Hindlimb muscle (tissue), 1 donor: ENCODE measurements around the gene KRT75. TPM values are rescaled to one million over a fixed set of nuclear protein-coding genes. Genes with fewer than 3 reads are reported as not detected.
"Not testable (repeated sequence)": the region's sequence is repeated elsewhere in the genome, so short reads cannot be mapped to it uniquely, and the experiment has no call there.

Experiments used
- DNase-seq: peaks from one replicate; pipeline ENCODE4 v3.0.0-alpha.2; 2013
- polyA plus RNA-seq: library from polyadenylated mRNA; unstranded; fragments of 120-200 nt; gene quantifications from one replicate; pipeline ENCODE4 v1.2.1, GENCODE V29; 2013; ENCODE audit not compliant: insufficient read length

Gene KRT75
- polyA plus RNA-seq, 1 donor: not detected

DNA sequence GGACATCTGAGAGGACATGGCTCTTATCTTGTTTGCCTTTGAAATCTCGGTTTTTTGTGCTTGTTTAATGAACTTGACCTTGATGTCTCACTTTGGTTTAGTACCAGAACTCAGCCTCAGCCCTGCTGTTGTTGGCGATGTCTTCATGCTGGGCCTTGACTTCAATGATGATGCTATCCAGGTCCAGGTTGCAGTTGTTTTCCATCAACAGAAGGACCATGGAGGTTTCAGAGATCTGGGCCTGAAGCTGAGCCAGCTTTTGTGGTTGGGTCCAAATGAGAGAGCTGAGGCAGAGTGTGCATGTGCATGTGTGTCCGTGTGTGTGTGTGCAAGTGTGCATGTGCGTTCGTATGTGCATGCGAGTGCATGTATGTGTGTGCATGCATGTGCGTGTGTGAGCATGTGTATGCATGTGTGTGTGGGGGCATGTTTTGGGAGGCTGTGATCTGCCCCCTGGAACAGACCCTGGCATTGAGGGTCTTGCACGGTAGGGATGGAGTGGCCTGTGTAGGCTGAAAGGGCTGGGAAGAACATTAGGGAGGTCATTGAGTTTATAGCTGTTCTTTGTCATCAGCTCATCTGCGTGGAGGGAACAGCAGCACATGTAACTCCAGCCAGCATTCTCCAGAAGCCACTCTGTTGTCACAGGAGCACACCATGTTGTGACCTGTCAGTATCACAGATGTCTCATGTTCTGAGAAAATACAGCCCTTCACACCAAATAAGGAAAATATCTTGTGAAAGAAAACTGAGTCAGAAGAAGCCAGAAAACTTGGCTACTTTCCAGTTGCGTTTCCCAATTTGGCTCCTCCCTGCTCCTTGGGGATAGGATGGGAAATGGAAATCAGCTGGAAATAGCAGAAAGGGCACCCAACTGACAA lies 18.1 kb downstream of the KRT75 start:
- DNase-seq: peak; percentile 20

DNA sequence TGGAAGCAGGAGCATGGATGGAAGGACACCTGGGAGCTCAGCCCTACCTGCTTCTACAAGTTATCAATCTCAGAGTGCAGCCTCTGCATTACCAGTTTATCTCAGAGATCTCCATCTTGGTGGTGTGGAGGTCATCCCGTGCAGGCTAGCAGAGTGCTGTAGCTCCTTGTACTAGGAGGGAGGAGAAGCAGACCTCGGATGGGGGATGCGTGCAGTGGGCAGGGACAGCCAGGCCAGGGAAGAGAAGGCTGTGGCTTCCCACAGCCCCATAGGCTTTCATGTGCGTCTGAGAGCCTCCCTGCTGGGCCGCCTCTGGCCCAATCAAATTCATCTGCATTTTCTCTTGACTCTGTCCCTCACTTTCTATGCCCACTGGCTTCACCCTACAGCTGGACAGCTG lies 19.2 kb downstream of the KRT75 start:
- no peak for DNase-seq

DNA sequence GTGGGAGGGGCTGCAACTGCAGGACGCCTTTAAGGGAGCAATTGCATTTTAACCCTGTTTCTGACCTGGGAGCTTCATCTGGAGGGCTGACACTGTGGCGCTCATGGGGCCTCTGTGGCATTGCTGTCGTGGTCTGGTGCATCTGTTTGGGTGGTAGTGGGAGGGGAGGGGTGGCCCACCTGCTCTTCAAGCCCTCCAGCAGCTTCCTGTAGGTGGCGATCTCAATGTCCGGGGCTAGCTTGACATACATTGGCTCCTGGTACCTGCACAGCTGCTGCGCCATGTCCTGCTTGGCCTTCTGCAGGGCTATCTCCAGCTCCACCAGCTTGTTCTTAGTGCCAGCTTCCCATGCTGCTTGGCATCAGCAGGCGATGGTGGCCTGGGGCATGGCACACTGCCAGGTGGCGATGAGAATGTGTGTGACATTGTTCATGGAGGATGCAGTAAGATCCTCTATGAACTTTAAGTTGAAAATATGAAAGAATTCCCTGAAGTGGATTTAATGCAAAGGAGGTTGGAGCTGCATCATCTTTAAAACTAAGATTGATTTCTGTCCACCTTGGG lies 20.3 kb downstream of the KRT75 start:
- DNase-seq: no peak

DNA sequence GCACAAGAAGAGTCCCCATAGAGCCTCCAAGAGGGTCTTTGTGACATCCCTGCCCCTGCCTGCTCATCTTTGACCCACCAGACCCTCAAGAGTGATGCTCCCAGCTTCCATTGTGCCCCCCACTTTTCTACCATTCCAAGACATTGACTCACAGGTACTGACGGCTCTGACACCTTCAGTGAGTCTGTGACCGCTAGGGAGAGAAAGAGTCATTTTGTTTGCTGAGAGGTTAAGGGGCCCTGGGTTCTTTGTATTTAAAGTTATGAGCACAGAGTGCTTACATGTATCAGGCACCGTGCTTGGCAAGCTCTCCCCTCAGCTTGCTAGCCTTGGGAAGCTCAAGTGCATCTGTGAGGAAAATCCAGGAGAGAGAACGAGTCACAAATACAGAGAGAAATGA lies 21.0 kb downstream of the KRT75 start:
- no peak for DNase-seq

DNA sequence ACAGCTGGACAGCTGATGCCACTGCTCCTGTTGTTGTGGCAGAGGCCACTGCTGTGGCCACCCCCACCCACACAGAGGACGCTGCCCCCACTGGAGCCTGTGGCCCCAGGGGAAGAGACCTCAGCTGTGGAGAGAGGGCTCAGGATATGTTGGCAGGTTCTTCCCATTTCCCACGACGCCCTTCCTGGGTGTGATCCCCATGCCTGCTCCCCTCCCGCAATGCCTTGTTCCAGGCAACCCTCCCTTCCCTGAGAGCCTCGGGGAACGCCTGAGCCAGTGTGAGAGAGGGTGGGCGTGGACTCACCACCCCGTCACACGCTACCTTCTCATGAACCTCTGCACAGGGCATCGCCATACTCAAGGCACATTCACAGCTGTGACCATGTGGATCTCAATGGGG lies 22.4 kb downstream of the KRT75 start:
- DNase-seq: no peak

DNA sequence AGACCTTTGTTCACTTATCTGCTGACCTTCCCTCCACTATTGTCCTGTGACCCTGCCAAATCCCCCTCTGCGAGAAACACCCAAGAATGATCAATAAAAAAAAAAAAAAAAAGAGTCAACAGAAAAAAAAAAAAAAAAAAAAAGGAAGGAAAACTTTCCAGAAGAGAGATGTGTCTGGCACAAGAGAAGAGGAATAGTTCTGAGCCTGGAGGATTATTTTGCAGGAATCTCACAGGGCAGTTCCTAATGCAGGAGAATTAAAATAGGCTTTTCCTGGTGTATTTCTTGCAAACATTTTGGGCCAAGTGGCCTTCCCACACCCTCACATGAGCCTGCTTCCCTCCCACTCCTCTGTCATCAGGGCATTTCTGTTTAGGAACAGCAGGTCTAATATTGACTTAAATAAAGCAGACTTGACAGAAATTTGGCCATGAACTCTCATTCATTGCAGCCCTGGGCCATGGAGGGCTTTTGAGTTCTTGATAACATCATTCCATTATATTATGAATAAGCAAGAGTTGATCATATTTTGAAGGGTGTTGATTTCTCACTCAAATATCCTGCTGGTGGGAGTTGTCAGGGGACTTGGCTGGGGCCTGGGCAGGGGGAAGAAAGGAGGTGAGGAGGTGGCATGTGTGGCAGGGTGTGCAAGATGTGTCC lies 23.5 kb downstream of the KRT75 start:
- not testable (repeated sequence) for DNase-seq

DNA sequence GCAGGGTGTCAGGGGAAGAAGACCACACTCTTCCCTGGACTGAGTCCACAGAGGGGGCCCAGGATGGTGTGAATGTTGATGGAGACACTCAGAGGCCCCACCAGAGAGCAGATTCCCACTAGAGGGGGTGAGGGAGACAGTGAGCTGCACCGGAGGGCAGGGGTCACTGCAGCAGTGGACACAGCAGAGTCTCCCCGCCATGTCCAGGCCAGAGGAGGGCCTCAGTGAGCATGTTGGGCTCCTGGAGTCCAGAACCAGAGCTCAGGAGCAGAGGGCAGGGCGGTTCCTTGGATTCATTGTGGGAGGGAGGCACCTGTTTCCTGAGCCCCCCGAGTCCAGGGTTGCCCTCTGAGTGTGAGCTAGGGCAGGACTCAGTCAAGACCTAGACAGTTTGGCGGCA lies 26.3 kb downstream of the KRT75 start:
- DNase-seq: no peak

DNA sequence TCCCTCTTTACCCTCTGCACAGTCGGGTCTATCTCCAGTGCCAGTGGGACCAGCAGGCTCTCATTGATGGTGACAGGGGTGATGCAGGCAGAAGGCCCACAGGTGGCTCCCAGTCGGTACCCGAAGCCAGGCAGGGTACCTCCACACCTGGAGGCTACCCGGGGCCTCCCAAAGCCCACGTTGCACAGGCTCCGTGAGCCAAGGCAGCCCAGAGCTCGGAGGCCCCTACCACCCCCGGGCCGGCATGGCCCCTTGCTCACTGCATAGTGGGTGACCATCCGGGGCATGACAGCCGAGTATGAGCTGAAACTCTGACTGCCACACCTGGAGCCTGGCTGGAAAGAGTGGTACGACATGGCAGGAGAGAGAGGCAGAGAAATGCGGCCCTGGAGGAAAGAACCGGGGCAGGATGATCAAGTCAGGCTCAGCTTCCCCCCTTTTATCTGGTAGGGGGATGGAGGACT lies 28.2 kb downstream of the KRT75 start, which contains the start of gene KRT82:
KRT82 (minus strand) TSS at position 414 of the 464 bp plus-strand sequence; CDS start at position 356, 58 bp downstream.
- DNase-seq: no peak

DNA sequence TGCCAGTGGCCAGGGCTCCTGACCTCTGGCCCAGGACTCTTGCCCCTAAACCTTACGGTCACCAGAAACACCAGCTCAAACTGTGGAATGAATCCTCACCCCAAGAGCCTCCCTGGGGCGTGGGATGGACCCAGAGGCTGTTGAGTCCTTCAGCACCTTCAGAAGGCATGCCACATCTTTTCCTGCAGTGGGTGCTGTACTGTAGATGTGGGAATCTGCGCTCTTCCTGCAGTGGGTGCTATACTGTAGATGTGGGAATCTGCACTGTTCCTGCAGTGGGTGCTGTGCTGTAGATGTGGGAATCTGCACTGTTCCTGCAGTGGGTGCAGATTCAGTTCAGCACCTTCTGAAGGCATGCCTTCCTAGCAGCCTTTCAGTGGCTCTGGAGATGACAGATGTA lies 29.2 kb downstream of the KRT75 start:
- DNase-seq: no peak

DNA sequence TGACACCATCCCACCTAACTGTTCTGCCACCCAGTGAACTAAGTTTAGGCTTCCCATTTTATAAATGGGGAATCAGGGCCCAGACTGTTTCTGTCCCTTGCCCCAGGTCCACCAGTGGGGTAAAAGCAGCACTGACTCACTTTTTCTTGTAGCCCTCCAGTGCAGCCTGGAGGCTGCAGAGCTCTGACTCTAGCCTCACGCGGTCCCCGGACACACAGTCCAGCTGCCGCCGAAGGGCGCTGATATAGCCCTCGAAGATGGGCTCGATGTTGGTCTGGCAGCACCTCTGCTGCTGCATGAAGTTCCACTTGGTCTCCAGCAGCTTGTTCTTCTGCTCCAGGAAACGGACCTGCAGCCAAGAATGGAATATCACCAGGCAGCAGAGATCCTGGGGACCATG lies 30.6 kb downstream of the KRT75 start:
- DNase-seq: no peak

DNA sequence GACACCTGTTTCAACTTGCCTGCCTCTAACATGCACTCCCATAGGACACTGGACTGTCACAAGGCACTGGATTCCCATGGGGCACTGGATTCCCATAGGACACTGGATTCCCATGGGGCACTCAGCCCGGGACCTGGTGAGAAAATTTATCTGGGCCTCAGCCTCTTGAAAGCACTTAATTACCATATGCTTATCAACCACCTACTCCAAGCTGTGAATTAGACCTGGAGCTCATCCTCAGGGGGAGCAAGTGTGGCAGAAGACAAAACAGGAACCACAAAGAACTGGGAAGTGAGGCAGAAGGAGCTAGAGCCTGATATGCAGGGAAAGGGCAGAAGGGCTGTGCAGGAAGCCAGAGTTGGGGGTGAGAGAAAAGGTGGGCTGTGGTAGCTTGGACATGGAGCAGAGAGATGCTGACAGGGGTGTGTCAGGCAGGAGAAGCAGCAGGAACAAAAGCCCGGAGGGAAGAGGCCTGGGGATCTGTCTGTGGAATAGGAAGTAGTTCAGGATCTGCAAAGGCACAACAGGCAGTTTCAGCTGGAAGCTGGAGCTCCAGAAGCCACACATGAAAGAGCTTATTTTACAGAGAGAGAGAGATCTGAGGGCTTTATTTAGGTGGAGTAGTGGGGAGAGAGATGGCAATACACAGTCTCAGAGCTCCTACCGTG lies 31.2 kb downstream of the KRT75 start:
- no peak for DNase-seq

DNA sequence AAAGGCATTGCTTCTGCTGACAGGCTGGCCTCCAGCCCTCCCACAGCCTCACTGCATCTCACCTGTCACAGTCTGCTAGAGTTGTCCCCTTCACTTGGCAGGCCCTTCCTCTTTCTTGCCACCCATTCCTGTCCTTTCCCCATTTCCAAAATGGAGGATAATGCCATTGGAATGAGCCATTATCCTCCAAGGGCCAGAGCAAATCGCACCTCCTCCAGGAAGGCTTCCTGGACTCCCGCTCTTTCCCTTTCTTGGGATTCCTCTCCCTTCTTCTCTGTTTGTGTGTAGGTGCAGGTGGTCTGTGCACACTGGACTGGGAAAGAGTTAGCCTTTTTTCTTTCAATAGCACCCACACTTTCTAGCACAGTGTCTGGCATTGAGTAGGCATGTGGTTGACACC lies 31.8 kb downstream of the KRT75 start:
- no peak for DNase-seq

DNA sequence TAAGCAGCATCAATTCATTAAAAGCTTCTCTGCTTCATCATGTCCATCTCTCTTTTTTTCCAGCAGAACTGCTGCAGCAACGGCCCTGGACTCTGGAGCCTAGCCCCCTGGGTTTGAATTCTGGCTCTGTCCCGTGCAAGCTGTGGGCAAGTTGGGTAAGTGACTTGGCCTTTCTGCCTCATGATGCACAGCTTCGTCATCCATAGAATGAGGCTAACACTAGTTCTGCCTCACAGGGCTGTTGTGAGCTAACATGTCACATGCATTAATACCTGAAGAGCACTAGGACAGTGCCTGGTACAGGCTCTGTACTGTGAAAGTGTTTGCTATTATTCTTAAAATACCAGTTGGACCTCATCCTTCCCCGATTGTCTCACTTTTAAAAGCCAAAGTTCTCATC lies 32.2 kb downstream of the KRT75 start:
- no peak for DNase-seq

DNA sequence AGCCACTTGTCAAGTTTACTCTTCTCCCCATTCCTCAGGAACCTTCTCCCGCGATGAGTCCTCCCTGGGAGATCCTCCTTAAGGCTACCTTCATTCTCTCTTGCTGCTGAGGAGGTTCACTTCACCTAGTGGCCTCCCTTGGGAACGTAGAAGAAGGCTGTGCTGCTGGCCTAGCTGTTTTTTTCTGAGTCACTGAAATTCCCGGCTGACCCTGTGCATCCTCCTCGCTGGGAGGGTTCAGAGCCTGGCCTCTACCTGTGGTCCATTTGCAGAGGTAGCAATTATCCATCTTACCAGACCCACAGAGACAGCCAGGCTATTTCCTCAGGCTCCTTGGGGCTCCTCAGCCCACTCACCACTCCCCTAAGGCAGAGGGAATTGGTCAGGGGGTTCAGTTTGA lies 32.6 kb downstream of the KRT75 start:
- no peak for DNase-seq

DNA sequence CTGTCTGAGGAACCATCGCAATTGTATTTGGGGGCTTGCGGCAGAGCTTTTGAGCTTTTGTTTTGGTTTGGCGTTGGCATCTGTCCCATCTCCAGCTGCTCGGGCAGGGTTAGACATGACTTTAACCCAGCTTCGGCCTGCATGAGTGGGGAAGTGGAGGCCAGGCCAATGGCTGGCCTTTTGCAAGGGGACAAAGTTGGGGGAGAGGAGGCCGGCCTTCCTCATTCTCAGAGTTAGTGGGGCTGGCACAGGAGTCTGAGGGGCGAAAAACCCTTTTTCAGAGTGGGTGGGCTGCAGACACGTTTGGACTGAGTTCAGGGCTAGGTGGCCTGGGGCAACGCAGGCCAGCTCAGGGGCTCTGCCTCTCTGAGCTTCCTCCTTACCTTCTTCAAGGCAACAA lies 33.3 kb downstream of the KRT75 start:
- no peak for DNase-seq

DNA sequence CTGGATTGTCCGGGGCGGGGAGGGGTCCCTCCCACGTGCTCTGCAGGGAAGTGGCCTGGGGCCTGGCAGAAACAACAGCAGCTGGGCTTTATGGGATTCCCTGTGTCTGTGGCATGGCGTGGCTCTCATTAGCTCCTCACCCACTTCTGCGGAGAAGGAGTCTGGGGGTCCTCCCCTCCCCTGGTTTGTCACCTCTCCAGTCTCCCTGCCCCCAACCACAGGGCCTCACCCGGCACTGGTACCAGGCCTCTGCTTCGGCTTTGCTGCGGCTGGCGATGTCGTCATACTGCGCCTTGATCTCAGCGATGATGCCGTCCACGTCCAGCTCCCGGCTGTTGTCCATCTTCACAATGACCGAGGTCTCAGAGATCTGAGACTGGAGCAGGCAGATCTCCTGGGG lies 34.4 kb downstream of the KRT75 start:
- DNase-seq: no peak

DNA sequence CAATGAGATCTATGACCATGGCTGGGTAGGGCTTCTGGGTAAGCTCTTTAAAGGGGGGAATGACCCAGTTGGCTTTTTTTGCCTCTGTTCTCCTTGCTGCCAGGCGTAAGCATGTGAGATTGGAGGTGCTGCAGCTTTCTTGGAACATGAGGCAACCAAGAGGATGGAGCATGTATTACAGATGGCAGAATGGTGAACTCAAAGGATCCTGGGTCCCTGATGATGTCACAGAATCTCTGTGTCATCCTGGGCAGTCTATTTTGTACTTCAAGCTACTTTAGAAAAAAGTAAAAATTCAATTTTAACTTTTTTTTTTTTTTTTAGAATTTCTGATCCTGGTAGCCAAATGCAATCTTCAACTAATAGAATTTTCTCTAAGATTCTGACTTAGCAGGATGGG lies 36.0 kb downstream of the KRT75 start:
- DNase-seq: no peak

DNA sequence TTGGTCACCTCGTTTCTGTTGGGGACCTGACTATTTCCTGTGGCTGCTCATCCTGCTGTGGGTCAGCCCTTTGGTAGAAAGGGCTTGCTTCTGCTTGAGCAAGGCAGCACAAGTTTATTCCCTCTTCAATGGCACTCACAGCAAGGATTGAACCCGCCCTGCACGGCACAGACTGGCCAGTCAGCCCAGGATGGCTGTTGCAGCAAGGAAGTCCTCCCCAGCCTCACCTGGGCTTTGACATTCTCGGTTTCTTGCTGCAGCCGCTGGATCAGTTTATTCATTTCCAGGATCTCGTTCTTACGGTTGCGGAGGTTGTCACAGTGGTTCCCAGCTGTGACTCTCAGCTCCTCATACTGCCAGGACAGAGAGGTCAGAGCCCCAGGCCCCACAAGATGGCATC lies 37.5 kb downstream of the KRT75 start:
- DNase-seq: no peak

DNA sequence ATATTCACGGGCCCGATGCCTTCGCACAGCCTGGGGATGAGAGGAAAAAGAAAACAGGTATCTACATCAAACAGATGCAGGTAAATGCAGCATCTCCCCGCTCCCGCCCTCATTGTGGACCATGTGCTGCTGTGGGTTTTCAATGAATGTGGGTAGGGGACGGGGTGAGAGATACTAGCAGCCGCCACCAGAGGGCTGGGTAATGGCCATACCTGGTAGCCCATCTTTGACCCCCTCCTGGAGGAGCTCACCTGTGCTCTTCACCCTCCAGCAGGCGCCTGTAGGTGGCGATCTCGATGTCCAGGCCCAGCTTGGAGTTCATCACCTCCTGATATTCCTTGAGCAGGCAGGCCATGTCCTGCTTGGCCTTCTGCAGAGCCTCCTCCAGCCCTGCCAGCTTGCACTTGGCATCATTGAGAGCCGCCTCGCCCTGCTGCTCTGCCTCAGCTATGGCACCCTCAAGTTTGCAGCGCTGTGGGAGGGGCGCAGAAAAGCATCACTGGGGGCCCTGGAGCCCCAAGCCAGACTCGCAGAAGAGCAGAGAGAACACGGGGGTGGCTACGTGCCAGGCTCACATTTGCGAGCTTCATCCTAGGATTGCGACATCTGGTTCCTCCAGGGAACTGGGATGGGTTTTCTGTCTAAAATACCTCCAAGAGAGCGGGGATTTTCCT lies 38.3 kb downstream of the KRT75 start:
- no peak for DNase-seq

DNA sequence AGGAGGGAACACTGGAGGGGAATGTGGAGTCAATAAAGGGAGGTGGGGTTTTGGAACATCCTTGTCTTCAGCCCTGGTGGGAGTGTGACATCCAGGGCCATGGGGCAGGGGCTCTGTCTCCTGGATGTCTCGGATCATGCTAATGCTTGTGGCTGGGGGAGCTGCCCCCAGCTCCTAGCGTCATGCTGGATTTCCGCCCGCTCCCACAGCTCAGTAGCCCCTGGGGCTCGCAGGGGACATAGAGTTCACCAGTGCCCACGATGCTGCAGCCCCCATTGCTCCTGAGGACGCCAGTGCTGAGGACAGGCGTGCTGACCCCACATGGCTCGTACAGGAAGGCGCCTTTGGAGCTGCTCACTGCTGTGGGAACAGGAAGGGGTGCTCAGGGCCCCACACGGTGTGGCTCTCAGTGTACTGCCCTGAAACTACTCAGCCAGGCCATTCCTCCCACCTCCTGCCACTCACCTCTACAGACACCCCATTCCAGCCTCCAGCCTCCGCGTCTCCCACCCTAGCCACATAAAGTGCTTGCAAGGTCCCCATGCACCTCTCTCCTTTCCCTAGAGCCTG lies 39.2 kb downstream of the KRT75 start:
- no peak for DNase-seq

DNA sequence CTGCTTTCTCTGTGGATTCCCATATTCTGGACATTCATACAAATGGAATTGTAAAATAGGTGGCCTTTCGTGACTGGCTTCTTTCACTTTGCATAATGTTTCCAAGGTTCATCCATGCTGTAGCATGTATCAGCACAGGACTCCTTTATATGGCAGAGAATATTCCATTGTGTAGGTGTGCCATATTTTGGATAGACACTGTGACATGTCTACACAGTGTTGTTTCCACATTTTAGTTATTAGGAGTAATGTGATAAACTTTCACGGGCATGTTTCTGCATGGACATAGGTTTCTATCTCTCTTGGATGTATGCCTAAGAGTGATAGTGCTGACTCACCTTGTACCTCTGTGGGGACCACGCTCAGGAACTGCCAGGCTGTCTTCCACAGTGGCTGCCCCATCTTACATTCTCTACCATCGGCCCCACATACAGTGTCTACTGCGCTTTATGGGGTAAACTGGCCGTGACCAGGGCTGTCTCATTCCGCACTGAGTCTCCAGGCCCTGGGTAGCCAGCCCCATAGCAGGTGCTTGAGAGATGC lies 41.6 kb downstream of the KRT75 start:
- no peak for DNase-seq

DNA sequence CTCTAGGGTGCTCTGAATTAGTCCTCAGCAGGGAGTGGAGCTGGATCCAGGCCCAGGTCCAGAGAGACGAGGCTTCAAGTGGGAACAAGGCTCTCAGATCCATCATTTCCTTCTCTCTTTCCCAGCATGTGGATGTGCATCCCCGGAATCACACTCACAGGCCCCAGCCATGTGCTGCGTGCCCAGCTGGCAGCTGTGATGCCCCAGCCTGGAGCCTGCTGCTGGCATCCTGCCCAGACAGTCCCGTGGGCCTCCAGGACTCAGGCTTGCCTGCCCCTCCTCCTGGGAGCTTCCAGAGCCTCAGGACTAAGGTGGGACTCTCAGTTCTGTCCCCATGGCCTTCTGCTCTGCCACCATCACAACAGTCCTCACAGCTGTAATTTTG lies 42.6 kb downstream of the KRT75 start:
- no peak for DNase-seq
